Frontal cortex (tissue), 4 donors: ENCODE measurements around the gene TSHZ2. TPM values are rescaled to one million over a fixed set of nuclear protein-coding genes. Genes with fewer than 3 reads are reported as not detected.

Source experiments
- DNase-seq, 2 donors: peaks; one replicate each; pipeline ENCODE4 v3.0.0; 2012; ENCODE audit warnings: low spot score in 2 of 2
- FAIRE-seq: peaks from 2 replicates; lab custom pipeline; 2012; peaks lifted over from hg19 to GRCh38; lab: Jason Lieb, UNC
- total RNA-seq: library from RNA; depleted of rRNA; stranded (reverse); fragments of >200 nt; gene quantifications from one replicate; pipeline ENCODE4 v1.2.3, GENCODE V29; 2014
- donor health status: control.
- donor health status: control.
- donor health status: control.

The TSHZ2 gene
- total RNA-seq, 1 donor from 2014 or later: 2.4 TPM

DNA sequence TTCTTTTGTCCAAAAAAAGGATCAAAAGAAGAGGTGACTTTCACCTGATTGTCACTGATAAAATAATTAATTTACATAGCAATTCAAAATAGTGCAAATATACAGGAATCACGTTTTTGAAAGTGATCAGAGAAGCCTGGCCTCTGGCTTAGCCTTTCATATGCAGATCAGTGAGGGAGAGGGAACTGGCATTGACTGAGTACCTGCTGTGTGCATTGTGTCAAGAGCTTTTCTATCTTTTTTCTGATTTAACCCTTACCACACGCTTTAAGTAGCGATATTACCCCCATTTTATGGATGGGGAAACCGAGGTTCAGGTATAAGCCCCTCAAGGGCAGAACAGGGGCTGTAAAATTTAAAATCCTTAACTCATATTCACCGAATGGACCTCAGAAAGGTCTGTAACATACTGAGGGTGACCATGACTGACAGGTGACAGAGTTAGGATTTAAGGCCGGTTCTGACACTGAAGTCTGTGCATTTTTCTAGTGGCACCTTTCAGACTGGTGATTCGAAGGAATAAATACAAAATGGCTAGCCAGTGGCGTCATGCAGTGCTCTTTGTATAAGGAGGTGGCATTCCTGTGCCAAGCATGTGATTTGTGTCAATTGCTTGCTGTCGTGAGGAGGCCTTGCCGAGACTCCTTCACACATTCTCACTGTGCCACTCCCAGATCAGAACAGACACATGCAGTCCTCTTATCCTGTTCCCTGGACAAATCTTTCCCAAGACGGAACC lies 310.2 kb downstream of the TSHZ2 start:
- no peak for FAIRE-seq
- no peak for DNase-seq

DNA sequence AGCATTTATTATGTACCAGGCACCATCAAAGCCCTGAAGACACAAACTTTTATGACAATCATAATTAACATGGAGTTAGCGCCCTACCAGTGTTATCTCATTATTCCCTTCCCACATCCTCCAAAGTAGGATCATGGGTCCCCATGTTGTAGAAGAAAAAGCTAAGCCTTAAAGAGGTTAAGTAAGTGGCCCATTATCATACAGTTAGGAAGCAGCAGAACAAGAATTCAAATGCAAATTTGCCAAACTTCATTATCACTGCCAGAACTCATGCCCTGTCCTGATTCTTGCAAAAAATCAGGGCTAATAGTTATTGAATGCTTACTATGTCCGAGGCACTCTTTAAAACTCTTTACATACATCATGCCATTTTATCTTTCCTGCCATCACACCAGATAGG lies 310.9 kb downstream of the TSHZ2 start:
- FAIRE-seq: no peak
- DNase-seq: no peak

DNA sequence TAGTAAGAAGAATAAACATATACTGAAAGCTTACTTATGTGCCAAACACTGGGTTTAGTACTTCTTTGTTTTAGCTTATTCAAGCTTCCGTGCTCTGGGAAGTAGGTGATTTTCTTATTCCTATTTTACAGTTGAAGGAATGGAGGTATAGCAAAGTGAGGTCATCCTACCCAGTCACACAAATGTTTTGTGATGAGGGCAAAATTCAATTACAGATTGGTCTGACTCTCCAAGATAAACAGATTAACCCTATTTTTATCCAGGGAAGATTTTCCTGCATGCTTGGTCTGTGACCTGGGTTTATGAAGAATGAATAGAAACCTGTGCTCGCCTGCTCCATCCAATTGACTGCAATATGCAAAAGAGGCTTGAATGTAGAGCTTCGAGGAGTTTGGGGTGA lies 311.4 kb downstream of the TSHZ2 start:
- FAIRE-seq (no peak), DNase-seq (no peak)

DNA sequence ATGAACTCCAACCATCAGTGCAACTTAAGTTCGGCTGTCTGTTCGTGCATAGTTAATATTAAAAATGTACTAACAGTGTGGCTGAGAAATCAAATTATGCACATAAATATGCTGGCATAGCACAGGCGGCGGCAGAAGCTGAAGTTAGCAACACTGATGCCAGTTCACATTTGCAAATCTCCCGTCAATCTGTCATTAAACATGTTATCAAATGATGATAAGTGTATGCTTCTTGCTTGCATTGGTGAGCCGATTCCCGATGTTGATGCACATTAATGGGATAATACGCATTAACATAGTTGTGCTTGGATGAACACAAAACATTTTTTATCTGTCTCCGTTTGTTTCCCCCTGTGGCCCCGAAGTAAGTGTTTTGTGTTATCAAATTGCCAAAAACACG lies 312.1 kb downstream of the TSHZ2 start:
- FAIRE-seq: no peak

DNA sequence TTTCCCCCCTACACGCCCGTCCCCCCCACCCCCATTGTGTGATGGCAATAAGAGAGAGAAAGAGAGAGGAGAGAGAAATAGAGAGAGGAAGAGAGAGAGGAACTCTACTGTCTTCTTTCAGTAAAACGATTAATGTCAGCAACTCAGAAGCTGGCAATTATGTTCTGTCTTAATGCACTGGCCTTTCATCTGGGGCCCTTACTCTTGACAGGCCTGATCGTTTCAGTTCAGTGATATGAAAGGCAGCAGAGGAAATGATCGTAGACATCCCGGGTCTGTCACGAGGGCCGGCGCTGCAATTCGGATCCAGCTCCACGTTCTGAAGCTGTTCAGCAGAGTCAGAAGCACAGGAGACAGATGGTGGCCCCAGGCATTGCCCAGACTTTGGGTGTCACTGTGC lies 312.5 kb downstream of the TSHZ2 start:
- DNase-seq (no peak), FAIRE-seq (no peak)

More for the DNA sequence above, 312.1 kb downstream of the TSHZ2 start:
- DNase-seq: no peak

DNA sequence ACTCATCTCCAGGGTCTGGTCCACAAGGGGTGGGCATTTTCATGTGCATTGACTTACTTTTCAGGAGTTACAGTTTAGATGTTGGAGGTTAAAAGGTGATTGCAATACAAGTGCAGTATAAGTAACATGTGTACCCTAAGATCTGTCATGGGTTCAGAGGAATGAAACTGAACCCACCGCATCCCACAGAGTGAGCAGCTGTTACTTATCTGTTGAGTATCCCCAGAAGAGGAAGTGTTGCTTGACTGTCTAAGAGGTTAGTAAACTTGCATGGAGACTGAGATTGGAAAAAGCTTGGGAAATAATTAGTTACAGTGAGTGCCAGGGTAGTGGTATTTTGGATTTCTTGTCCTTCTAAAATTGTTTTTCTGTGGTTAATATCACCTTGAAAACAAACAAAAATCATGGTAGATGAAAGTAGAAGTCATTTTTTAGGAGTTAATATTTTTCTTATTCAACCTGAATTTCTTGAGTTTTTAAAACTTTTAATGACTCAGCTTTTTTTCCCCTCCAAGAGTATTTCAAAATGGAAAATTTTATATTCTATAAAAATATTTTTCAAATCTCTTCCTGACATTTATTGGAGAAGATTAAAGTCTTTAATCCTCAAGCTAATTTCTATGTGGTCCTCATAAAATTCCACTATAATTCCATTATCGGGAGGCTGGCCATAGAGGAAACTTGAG lies 315.3 kb downstream of the TSHZ2 start:
- no peak for FAIRE-seq
- no peak for DNase-seq

DNA sequence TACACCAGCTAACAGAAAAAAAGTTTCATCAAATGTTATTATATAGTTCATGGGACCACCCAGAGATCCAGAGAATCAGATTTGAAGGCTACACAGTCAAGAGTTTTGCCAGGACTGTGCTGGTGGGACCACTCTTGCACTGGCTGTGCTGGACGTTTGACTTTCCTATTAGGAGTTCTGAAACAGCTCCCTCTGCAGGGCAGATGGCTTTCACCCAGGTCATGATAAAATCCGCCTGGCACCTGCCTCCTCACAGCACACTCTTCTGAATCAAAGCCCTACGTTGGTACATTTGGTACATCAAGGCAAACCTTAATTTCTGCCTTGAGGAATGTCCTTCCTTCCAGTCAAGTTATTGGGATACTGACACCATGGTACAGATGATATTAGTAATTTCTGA lies 319.4 kb downstream of the TSHZ2 start:
- no peak for DNase-seq
- no peak for FAIRE-seq

DNA sequence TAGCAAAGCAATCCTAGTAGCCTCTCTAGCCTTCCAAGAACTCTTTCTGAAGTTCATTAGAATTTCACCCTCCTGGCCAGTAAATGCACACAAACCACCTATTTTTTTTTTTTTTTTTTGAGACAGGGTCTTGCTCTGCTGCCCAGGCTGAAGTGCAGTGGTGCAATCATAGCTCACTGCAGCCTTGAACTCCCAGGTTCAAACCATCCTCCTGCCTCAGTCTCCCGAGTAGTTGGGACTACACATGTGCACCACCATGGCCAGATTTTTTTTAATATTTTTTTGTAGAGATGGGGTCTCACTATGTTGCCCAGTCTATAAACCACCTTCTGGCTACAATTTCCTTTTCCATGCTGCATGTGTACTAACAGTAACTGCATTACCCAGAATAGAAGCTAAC lies 320.2 kb downstream of the TSHZ2 start:
- FAIRE-seq (no peak), DNase-seq (no peak)

DNA sequence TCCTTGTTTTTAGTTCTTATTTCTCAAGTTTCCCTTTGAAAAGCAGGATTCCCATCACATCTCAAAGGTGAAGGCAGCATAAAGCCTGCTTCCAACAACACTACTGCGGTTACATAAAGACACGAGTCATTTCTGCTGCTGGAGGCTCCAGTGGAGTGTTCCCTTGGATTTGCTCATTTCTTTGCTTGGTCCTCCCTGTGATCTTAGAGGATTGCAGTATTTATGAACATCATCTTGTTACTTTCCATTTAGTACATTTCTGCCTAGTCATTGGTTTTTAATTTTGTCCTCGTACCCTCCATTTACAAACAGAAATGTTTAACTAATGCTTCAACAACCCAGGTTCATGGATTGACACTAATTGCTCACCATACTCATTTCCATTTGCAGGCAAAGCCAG lies 322.6 kb downstream of the TSHZ2 start:
- DNase-seq (no peak), FAIRE-seq (no peak)

DNA sequence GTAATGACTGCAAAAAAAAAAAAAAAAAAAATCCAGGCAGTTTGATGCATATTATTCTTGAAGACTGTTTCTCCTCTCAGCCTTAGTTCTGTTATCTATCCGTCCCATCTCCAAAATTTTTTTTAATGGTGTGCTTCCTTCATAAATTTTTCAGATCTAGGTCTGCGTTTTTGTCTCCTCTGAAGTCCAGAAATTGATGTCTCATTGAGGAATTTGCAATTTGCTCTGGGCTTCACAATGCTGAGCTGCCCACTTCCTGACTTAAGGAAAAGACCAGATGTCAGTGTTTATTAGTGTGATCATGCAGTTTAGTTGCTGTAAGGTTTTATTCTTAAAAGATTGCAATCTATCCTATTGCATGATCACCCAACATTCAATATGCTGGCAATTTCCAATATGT lies 323.9 kb downstream of the TSHZ2 start:
- no peak for FAIRE-seq

DNA sequence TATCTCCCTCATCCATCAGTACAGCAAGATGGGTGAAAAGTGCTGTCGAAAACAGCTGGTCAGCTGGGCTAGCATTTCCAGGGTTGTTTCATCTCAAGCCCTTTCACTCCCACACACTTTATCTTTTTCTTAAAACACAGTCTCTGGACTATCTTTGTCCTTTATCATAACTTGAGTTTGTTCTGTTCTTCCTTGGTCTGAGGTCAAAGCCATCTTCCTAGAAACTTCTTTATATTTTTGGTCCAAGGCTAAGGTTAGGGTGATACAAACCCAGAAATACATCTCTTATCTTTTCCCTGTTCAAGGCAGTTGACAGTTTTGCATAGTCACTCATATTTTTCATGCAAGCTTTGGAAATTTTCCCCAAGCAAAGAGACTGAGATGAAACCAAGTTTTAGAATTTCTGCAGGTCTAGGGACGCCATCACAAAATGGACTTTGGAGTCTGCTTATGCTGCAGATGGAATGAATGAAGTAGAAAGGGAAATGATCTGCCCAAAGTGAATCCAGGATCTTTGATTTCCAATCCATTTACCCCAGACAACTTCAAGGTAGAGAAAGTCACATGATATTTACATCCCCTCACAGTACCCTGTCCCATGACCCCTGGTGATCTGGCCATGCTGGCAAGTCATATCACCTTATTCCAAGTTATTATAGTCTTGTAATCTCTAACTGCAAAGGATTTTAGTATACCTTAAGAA lies 324.4 kb downstream of the TSHZ2 start:
- FAIRE-seq (no peak), DNase-seq (no peak)

More for the DNA sequence above, 323.9 kb downstream of the TSHZ2 start:
- DNase-seq: no peak

DNA sequence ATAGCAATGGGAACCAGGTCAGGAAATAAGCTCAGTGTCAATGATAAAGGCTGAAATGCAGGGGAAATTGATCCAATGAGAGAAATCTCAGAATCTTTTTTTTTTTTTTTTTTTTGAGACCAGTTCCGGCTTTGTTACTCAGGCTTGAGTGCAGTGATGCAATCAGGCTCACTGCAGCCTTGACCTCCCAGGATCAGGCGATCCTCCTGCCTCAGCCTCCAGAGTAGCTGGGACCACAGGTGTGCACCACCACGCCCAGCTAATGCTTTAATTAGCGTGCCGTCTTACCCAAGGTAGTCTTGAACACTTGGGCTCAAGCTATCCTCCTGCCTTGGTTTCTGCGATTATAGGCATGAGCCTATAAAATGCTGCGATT lies 325.0 kb downstream of the TSHZ2 start:
- FAIRE-seq: no peak
- DNase-seq: no peak

DNA sequence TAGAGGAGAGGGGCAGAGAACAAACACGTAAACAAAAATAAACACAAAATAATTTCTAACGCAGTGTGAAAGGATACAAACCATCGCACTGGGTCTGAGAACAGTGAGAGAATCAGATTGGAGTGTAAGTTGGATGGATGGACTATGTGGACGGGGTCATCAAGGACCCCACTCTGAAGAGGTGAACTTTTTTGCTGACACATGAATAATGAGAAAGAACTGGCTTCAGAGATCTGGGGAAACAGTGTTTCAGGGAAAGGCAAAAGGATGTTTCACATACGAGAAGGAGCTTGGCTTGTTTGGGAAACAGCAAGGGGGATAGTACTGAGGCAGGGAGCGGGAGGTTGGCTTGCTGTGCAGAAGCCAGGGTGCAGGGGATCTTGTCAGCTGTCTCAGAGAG lies 326.1 kb downstream of the TSHZ2 start:
- no peak for DNase-seq
- FAIRE-seq: no peak

DNA sequence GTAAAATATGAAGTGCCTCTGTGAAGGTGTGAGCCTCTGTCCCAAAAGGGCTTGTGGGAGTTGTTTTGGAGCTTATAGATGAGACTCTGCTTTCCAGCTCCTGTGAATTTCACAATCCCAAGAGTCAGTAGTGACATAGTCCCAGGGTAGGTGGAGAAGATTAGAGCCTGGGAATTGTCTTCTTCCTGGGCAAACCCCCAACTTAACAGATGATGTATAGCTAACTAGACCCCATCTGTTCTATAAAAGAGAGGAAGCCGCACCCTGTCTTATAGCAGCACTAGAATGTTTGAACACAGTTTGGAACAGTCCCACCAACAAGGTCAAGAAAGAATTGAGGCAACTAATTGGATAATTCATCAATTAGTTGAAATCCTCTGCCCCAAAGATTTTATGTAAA lies 326.8 kb downstream of the TSHZ2 start:
- DNase-seq: no peak
- FAIRE-seq: no peak

DNA sequence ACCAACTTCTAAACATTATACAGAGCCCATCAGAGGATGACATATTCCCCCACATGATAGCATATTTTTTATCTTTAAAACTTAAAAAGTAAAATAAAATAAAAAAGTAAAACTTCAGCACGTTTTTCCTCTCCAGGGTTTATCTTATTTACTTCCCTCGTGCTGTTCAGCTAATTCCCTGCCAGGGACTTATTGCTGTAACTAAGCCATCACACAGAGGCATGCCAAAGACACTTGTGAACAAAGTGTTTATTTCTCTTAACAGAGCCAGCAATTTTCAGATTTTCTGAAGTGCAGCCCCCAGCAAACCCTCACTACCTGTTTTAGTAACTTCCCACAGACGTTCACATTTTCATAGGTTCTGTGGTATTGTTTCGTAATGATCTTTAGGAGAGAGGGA lies 327.7 kb downstream of the TSHZ2 start:
- no peak for DNase-seq

DNA sequence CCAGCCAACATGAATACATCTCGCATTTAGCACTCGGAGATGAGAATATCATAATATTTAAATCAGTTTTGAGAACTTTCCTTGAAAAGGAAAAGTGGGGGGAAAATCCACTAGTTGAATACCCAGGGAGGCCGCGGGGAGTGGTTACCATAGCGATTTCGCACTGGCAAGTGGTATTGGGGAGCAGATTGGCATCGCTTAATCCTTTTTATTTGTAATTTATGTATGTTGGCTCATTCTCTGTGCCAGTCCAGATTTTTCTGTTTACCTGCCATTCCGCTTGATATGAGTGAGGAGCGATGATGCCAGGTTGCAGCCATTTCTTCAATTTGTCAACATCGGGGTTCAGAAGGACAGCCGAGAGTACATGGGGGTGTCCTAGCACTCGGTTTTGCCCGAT lies 329.7 kb downstream of the TSHZ2 start:
- DNase-seq (no peak), FAIRE-seq (no peak)

More for the DNA sequence above, 327.7 kb downstream of the TSHZ2 start:
- FAIRE-seq: no peak

DNA sequence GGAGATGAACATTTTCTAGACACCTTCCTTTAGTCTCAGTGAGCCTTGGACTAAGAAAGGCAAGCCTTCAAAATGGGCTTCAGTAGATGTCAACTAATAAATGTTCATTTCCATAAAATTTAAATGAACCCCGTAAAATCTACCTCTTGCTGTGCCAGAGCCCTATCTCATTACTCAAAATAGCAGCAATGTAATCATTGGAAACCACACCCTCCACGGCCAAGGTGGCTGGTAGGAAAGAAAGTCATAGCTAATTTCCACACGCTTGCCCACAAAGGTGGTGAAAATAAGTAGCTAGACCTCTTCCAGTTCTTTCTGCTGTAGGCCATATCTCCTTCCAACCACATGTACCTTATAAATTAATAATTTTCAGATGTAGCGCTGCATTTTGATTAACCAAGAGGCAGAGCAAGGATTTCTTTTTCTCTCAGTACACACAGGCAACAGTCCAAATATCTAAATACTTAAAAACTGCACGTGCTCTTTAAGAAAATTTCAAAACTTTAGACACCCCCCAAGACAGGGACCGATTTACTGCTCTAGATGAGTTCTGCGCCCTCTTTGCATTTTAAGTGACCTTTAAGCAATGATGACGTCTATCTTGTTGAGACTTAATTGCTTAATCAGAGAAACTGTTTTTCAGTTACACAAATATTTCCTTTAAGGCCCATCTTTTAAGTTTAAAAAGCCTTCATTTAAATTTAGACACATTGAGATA lies 330.7 kb downstream of the TSHZ2 start:
- FAIRE-seq: no peak
- no peak for DNase-seq

DNA sequence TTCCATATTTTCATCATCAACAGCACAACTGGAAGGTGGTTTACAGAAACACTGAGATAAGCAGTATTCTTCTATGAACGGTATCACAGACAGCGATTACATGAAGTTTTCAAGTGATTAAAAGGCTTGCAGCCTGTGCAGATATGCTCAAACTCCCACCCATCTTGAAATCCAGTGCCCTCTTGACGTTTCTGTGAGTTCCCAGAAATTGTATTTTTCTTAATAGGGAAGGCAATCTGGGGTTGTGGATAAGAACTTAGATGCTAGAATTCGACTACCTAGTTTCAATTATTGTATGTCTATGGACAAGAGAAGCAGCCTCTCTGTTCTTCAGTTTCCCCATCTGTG lies 331.2 kb downstream of the TSHZ2 start:
- no peak for FAIRE-seq
- DNase-seq: no peak

DNA sequence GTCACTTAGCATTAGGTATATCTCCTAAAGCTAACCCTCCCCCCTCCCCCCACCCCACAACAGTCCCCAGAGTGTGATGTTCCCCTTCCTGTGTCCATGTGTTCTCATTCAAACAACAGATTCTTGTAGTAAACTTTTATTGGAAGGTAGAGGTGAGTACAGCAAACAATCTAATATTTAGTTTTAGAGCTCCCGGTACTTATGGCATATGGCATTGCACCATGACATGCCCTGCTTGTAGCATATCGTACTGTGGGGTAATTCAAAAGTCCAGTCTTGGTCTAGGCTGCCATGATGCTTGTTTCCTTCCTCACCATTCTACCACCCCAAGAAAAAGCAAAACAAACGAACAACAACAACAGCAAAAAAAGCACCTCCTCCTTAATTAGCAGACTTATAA lies 332.0 kb downstream of the TSHZ2 start:
- no peak for FAIRE-seq

DNA sequence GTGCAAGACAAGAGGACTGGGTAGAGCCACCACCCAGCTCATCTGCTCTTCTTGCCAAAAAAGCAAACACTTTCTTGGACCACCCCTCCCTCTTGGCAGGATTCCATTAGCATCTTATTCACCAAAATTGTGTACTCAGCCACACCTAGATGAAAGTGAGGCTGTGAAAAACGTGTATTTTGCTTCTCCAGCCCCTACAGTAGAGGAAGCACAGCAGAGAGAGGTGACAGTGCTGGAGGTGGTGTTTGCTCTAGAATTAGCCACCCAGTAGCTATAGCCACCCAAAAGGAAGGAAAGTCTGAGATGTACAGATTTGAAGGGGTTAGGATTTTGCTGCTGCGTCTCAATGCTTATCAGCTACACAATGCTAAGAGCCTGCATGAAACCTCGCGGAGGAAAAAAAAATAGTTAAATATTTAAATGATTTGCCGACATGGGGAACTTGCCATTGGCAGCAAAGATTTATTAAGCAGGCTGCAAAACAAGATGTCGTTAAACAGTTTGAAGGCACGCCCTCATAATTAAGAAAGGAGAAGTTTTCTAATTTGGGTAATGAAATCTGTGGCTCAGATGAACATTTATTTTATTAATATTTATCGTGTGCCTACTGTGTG lies 334.1 kb downstream of the TSHZ2 start:
- DNase-seq (no peak), FAIRE-seq (no peak)

More for the DNA sequence above, 332.0 kb downstream of the TSHZ2 start:
- no peak for DNase-seq
